ENCODE data around the gene ZCCHC8. TPM values are rescaled to one million over a fixed set of nuclear protein-coding genes. Genes with fewer than 3 reads are reported as not detected.

ZCCHC8 gene
- total and polyA plus RNA-seq, 2 of the 4 experiments (the other 2 are of a cell fraction): 9.5 to 12.7 TPM

GRCh38 chr12:122545855-122546254, 45.1 kb upstream of the ZCCHC8 start:
- Histone ChIP-seq H2BK15ac (ENCODE audit: low read depth, low read length) (no peak overlapping the region), H4K91ac (ENCODE audit: insufficient read depth, low read depth, low read length) (no peak overlapping the region), H3K36me3 (ENCODE audit: control insufficient read depth, insufficient read depth, low read length) (peaks cover 7% of the 10 kb centered on the region; the same call in 1 of the 2 replicates), H3K23ac (ENCODE audit: low read depth, low read length) (no peak overlapping the region), H3K14ac (replicated peaks; ENCODE audit: low read depth, low read length) (no peak overlapping the region), H2BK5ac (ENCODE audit: low read depth, low read length, poor library complexity, severe bottlenecking) (no peak overlapping the region), H3K4me2 (ENCODE audit: low read depth, low read length) (no peak overlapping the region), H4K5ac (ENCODE audit: low read depth, low read length) (no peak overlapping the region), H3K9me1 (ENCODE audit: insufficient read depth, low read length) (no peaks in the 10 kb centered on the region), H3K4me3 (ENCODE audit: insufficient read depth, low read depth, low read length) (no peak overlapping the region), H2BK20ac (ENCODE audit: low read depth, low read length) (no peak overlapping the region), H3K4ac (ENCODE audit: low read depth, low read length) (no peak overlapping the region), H3K79me1 (ENCODE audit: low read depth in 1 of 2, low read length in 2 of 2) (peaks cover 0 to under 1% of the 10 kb centered on the region in 2 experiments; a peak in 1 of 4 replicates), H3K56ac (ENCODE audit: extremely low read depth, insufficient read depth, low read length) (no peak overlapping the region), H4K20me1 (ENCODE audit: insufficient read depth, low read length) (no peaks in the 10 kb centered on the region), H3K4me1 (ENCODE audit: control insufficient read depth, insufficient read depth, low read length) (no peaks in the 10 kb centered on the region), H3K27me3 (ENCODE audit: control insufficient read depth, insufficient read depth, low read length) (no peaks in the 10 kb centered on the region), H3K18ac (ENCODE audit: low read depth, low read length) (no peak overlapping the region), H3K9me3 (ENCODE audit: control insufficient read depth, insufficient read depth, low read length) (no peaks in the 10 kb centered on the region), H3K27ac (ENCODE audit: insufficient read depth, low read length) (no peak overlapping the region), H4K8ac (ENCODE audit: low read depth in 2 of 2, low read length in 2 of 2) (no peak overlapping the region), H2AFZ (replicated peaks; ENCODE audit: low read length, poor library complexity) (no peak overlapping the region), H2AK9ac (replicated peaks; ENCODE audit: low read depth, low read length, poor library complexity) (no peak overlapping the region), H3K9ac (ENCODE audit: low read depth, low read length) (no peak overlapping the region), H2BK120ac (ENCODE audit: low read depth, low read length) (no peak overlapping the region), H2AK5ac (ENCODE audit: low read depth, low read length) (no peak overlapping the region)
- CTCF ChIA-PET: no interaction called here
- WGBS, 2 experiments (ENCODE audit: extremely low coverage in 2 of 2, insufficient read length in 1 of 2): no CpG with 5 or more reads among the region's 2 CpGs
- POLR2A ChIA-PET (ENCODE audit: unreplicated experiment): no interaction called here
- no peak for TF ChIP-seq NFE2L2 (IDR thresholded peaks at IDR 0.05; ENCODE audit: low read depth, low read length)
- TF ChIP-seq FOS (IDR thresholded peaks at IDR 0.05; ENCODE audit: low read depth, low read length): no peak
- TF ChIP-seq ELK1 (IDR thresholded peaks at IDR 0.05; ENCODE audit: borderline replicate concordance, low read depth, low read length): no peak
- TF ChIP-seq CHD1 (IDR thresholded peaks at IDR 0.05; ENCODE audit: low read depth, low read length): no peak
- TF ChIP-seq MXI1 (IDR thresholded peaks at IDR 0.05; ENCODE audit: borderline replicate concordance, low read depth, low read length): no peak
- TF ChIP-seq CTCF (conservative IDR thresholded peaks at IDR 0.05; ENCODE audit: low read depth, low read length): no peak
- no peak for TF ChIP-seq SMC3 (IDR thresholded peaks at IDR 0.05; ENCODE audit: low read depth, low read length)
- no peak for TF ChIP-seq RAD21 (IDR thresholded peaks at IDR 0.05; ENCODE audit: low read length)
- no peak for TF ChIP-seq MAZ (IDR thresholded peaks at IDR 0.05; ENCODE audit: borderline replicate concordance, low read depth, low read length)
- no peak for TF ChIP-seq USF2 (IDR thresholded peaks at IDR 0.05; ENCODE audit: low read depth, low read length)
- TF ChIP-seq RCOR1 (IDR thresholded peaks at IDR 0.05; ENCODE audit: insufficient replicate concordance, low read length): no peak
- no peak for TF ChIP-seq POLR2A (IDR thresholded peaks at IDR 0.05; ENCODE audit: low read depth, low read length)
- no peak for TF ChIP-seq RFX5 (IDR thresholded peaks at IDR 0.05; ENCODE audit: low read depth, low read length)
- TF ChIP-seq BHLHE40 (IDR thresholded peaks at IDR 0.05; ENCODE audit: low read depth, low read length): no peak
- no peak for TF ChIP-seq CEBPB (IDR thresholded peaks at IDR 0.05; ENCODE audit: low read depth, low read length)
- no peak for TF ChIP-seq MAFK (IDR thresholded peaks at IDR 0.05; ENCODE audit: low read depth, low read length)
- intact Hi-C loops (cut with micrococcal nuclease) (no loop called here), dilution Hi-C loops (cut with HindIII; ENCODE audit: low sequenced_read_pairs, unreplicated experiment) (no loop called here), in situ Hi-C loops (cut with MboI; ENCODE audit: low sequenced_read_pairs) (no loop called here)
- BruUV-seq (replicated peaks): no TSS peak
- no peak for DNase-seq
- ATAC-seq (ENCODE audit: low read depth): no peak

Data from IMR-90 (cell line).